GM18526 (cell line): ENCODE measurements around the gene RXFP4.

Experiments
- POLR2A ChIP-seq: IDR thresholded peaks from 3 replicates; pipeline ENCODE4 v1.6.1; 2011; ENCODE audit not compliant: insufficient read length; ENCODE audit errors: extremely low read depth

Gene RXFP4, protein sequence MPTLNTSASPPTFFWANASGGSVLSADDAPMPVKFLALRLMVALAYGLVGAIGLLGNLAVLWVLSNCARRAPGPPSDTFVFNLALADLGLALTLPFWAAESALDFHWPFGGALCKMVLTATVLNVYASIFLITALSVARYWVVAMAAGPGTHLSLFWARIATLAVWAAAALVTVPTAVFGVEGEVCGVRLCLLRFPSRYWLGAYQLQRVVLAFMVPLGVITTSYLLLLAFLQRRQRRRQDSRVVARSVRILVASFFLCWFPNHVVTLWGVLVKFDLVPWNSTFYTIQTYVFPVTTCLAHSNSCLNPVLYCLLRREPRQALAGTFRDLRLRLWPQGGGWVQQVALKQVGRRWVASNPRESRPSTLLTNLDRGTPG

DNA sequence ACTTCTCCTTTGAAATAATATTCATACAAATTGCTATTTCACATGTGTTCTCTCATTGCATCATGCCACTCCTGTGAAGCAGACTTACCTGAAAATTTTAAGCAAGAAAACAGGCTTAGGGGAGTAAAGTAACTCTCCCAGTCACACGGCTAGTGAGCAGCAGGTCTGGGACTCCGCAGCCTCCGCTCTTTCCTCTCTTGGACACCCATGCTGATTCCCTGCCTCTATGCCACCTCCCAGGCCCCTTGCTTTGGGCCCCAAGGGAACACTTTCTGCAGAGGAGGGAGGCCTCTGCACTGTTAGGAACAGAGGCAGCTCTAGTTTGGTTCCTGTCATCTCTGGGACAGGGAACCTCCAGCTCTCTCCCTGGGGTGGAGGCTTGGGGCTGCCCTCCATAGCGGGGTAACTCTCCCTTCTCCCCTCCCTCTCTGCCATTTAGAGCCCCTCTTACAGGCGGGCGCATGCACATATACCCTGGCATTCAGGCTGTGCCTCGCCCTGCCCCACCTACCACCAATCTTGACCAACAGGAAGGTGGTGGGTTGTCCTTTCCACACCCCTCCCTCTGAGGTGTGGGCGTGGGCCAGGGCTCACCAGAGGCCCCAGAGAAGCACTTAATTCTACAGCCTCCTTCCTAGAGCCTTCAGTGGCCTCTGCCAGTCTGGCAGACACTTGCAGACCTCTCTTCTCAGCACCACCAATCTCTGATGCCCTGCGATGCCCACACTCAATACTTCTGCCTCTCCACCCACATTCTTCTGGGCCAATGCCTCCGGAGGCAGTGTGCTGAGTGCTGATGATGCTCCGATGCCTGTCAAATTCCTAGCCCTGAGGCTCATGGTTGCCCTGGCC lies at the start of gene RXFP4:
RXFP4 (plus strand) TSS at position 646 of the 852 bp plus-strand sequence; CDS start at position 718, 72 bp downstream.
- no peak for TF ChIP-seq POLR2A

DNA sequence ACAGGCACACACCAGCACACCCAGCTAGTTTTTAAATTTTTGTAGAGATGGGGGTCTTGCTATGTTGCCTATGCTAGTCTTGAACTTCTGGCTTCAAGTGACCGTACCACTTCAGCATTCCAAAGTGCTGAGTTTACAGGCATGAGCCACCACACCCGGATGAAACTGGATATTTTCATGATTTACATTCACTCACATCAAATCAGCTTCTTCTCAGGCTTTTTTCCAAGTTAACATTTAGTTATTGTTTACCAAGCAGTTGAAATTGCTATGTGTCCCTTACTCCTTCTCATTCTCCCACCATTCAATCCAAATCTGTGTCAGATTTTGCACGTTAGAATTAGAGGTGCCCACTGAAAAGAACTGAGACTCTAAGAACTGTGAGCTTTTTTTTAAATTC lies 48.6 kb upstream of the RXFP4 start:
- TF ChIP-seq POLR2A, result no peak

DNA sequence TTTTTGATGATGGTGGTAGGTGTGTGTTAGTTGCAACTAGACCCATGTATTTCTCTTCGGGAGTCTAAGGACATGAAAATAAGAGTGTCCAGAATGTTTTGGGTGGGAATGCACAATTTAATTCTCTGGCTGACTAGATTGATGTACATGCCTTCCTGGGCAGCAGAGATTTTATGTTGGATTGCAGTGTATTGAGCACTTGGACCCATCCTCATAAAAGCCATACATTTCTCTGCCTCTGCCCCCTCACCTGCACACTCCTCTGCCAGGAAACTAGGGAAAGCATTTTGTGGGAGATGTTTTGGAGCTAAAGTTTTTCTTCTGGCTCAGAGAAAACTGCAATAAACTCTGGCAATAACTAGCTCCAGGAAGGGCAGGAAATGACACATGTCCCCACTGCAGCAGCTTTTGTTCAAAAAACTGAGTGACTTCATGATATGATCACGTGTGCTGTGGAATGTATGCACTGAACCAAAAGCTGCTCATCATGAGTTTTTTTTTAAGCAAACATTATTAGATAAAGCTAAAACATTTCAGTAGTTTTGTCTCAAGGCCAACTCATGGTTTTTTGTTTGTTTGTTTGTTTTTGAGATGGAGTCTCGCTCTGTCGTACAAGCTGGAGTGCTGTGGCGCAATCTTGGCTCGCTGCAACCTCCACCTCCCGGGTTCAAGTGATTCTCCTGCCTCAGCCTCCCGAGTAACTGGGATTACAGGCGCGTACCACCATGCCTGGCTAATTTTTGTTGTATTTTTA lies 47.9 kb upstream of the RXFP4 start:
- no peak for TF ChIP-seq POLR2A

DNA sequence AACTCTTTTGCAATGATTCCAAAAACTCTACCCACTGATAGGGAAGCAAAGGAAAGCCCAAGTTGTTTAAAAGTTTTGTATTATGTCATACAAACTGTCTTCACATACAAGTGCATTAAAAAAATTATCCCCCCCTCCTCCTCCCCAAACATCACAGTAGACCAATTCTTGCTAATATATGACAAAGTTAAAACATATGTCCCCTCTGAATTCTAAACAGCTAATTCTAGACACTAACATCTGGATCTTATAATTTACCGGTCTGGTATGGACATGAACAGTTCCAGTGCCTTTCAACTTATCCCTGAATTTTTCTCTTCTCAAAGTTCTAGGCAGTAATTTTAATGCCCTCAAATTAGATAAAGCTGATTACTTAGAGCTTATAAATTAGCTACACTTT lies 43.7 kb upstream of the RXFP4 start:
- TF ChIP-seq POLR2A, result no peak

DNA sequence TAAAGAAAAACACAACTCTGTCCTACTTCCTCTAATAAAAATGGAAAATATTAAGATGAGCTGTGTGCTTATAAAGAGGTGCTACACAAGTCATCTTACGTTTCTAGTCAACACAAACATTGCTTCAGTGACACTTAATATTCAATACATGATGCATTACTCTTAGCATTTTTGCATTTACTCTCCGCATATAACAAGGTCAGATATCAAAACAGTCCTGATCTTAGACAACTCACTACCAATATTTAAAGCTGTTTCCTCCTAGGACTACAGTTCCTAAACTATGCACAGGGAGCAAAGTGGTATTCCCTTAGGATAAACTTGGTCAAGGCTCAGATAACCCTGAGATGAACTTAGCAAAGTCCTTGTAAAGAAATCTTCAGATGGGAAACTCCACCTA lies 42.5 kb upstream of the RXFP4 start:
- TF ChIP-seq POLR2A, result no peak

DNA sequence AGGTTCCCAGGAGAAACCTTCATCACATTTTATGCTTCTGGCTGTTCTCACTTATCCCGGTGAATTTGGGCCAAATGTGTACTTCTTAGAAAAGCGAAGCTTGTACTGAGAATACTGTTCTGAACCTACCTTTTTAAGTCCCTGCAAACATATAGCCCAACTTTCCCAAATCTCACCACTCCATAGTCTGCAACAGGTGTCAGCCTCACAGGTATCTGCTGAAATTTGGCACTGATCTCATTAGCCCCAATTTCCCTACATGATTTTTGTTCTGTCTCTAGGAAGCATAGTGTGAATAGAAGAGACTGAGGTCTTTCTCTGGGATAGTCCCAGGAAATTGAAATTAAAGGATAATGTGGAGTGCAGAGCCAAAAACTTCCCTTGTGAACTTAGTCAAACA lies 41.8 kb upstream of the RXFP4 start:
- TF ChIP-seq POLR2A, result no peak

DNA sequence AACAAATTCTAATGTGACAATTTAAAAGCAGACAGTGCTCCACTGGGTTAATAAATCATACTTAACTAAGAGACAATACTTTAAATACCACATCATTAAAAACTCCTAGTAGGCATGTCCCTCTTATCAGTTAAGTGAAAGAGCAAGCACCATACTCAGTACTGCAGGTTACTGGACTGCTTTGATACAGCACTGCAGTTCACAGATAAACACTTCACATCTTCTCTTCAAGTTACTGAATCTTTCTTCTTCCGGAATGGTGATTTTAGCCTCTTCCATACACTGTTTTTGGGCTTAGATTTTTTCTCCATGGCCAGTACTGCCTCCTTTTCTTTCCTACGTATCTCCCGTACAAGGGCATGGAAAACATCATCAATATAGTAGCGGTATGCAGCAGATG lies 41.3 kb upstream of the RXFP4 start:
- TF ChIP-seq POLR2A, result no peak

DNA sequence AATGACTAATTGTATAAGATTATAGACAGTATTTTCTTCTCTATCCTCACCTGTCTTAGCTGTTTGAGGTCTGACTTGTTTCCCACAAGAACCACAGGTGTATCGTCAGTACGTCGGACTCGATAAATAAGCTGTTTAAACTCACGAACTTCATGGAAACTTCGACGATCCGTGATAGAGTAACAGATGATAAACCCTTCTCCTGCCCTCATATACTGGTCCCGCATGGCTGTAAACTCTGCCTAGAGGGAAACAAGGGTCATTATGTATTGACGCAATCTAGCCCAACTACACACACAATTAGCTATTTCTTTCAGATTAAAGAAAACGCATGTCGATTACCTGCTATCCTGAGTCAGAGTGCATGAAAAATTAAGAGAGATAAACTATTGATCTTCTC lies 37.2 kb upstream of the RXFP4 start:
- TF ChIP-seq POLR2A, result no peak

DNA sequence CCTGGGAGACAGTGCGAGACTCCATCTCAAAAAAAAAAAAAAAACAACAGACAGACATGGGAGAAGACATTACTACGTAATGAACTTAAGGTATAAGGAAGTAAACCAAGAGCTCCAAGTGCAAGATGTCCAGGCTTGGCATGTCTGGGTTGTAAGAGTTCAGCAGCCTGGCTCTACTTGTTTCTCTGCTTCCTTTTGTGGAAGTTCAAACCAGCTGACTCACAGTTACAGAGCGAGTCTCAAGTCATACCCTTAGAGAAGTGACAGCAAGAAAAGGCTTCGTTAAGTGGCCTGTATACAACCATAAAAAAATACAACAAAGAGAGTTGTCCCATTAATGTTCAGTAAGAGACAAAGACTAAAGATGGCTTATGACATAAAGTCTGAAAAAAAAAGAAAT lies 31.5 kb upstream of the RXFP4 start:
- no peak for TF ChIP-seq POLR2A

DNA sequence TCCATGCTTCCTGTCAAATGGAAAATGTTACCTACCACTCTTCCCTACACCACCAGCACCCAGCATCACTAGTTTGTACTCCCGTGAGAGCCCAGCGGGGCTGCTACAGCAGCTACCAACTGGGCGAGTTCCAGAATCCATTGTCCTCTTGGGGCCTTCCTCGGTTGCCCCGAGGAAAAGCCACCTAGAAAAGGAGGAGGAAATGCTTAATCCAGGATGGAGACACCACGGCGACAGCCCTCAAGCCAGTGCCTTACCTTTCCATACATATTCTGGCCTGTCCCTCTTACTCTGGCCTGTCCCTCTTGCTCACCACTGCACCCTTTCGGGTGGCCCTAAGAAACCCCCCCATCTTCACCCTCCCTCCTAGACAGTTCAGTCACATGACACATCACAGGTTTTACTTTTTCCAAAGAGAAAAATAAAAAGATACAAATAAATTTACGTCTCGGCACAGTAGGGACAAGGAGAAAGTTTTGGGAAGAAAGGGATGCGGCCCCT lies 30.8 kb upstream of the RXFP4 start:
- no peak for TF ChIP-seq POLR2A

DNA sequence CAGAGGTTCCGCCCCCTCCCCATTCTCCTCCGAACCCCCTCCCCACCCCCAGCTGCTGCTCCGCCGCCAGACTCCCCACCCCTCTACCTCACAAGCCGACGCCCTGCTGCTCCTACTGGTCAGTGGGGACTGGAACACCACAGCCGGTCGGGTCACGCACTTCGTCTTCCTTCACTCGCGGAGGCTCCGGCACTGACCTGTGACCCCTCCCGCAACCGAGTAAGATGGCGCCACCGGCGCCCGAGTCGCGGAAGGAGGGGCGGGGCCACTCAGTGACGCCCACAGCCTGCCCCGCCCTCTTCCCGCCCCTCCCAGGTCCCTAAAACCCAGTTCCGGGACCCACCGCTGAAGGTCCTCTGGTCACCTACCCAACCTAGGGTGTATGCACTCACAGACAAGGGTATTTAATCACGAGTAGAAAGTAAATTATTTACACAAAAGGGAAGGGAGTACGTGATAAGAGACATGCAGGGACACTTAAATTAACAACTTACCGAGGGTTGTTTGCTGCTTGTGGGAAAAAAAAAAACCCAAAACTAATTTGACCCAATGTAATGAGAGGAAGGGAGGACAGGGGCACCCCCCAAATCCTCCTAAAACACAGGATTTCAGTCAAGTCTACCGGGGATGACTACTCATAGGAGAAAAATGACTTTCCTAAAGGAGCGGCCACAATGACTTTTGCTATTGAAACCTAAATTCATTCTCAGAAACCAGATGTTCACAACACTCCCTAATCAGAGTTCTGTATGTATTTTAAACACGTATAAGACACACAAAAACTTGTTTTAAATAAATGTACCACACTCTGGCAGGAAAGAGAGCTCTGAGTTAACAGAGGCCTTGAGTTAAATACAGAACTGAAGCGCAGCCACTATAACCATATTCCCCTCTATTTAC lies 30.0 kb upstream of the RXFP4 start, which contains the start of gene RIT1:
RIT1 (minus strand) TSS at position 194 of the 900 bp plus-strand sequence. CDS start 588 bp downstream, outside the sequence.
- peak; percentile 69 for TF ChIP-seq POLR2A

DNA sequence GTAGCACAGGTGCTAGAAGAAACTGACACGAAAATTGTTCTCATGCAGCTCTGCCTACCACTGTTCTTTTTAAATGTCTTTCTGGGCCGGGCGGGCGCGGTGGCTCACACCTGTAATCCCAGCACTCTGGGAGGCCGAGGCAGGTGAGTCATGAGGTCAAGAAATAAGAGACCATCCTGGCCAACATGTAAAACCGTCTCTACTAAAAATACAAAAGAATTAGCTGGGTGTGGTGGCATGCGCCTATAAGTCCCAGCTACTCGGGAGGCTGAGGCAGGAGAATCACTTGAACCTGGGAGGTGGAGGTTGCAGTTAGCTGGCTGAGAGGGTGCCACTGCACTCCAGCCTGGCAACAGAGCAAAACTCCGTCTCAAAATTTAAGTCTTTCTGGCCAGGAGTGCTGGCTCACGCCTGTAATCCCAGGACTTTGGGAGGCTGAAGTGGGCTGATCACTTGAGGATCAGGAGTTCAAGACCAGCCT lies 29.3 kb upstream of the RXFP4 start:
- TF ChIP-seq POLR2A, result no peak

DNA sequence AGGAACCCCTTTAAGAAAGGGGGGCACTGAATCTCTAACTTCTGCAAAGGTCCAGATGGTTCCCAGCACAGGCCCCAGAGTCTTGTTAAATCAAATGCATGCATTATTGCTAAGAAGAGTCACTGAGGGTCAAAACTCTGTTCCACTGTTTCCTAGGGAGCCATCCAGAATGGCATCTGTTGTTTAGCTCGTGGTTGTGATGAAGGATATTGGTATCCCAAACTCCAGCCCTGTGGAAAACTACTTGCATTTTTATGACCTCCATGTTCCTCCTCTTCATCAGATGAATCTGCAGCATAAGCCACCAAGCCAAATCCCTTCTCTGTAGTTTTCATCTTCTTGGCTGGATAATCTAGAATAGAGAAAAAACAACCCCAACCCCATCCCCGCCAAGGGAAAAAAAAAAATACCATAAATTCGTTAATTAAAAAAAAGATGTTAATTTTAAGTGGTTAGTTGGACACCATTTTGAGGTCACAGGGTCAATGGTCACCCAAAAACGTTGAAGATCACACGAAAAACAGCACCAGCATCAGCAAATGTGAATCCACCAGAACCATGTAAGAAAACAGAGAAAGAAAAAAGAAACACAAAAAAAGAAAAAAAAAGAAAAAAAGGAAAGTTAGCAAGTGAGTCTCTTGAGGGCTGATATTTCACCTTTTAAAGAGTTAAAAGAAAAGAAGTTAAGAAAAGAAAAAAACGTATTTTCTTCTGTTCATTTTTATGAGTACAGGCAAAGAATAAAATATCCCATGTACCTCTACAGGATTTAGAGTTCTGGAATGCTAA lies 27.3 kb upstream of the RXFP4 start:
- TF ChIP-seq POLR2A, result no peak
